Measurements from ENCODE around the gene NOD2. TPM values are rescaled to one million over a fixed set of nuclear protein-coding genes. Genes with fewer than 3 reads are reported as not detected.

NOD2 gene
- total RNA-seq, 1 experiment from 2014 or later: not detected

GRCh38 chr16:50670476-50670875 is 22.9 kb upstream of the NOD2 start:
- no TSS peak for BruUV-seq (replicated peaks)
- POLR2A ChIA-PET: no interaction called here
- Histone ChIP-seq H3K9me3 (ENCODE audit: control insufficient read depth, insufficient read depth, low read depth, low read length) (no peaks in the 10 kb centered on the region), H3K27ac (ENCODE audit: low read length) (no peak overlapping the region), H3K4me1 (ENCODE audit: control insufficient read depth, insufficient read depth, low read length) (no peaks in the 10 kb centered on the region), H3K4me3 (ENCODE audit: low read depth in 2 of 2, low read length in 2 of 2) (no peak overlapping the region), H3K27me3 (ENCODE audit: control insufficient read depth, insufficient read depth, low read length) (no peaks in the 10 kb centered on the region), H3K36me3 (ENCODE audit: control insufficient read depth, insufficient read depth, low read length) (no peaks in the 10 kb centered on the region)
- in situ Hi-C loops (cut with HindIII; ENCODE audit: low pct_unique_long_range_greater_than_20kb, low sequenced_read_pairs) (no loop called here), intact Hi-C loops (cut with micrococcal nuclease; ENCODE audit: unreplicated experiment) (no loop called here)
- TF ChIP-seq, protein P1, sequence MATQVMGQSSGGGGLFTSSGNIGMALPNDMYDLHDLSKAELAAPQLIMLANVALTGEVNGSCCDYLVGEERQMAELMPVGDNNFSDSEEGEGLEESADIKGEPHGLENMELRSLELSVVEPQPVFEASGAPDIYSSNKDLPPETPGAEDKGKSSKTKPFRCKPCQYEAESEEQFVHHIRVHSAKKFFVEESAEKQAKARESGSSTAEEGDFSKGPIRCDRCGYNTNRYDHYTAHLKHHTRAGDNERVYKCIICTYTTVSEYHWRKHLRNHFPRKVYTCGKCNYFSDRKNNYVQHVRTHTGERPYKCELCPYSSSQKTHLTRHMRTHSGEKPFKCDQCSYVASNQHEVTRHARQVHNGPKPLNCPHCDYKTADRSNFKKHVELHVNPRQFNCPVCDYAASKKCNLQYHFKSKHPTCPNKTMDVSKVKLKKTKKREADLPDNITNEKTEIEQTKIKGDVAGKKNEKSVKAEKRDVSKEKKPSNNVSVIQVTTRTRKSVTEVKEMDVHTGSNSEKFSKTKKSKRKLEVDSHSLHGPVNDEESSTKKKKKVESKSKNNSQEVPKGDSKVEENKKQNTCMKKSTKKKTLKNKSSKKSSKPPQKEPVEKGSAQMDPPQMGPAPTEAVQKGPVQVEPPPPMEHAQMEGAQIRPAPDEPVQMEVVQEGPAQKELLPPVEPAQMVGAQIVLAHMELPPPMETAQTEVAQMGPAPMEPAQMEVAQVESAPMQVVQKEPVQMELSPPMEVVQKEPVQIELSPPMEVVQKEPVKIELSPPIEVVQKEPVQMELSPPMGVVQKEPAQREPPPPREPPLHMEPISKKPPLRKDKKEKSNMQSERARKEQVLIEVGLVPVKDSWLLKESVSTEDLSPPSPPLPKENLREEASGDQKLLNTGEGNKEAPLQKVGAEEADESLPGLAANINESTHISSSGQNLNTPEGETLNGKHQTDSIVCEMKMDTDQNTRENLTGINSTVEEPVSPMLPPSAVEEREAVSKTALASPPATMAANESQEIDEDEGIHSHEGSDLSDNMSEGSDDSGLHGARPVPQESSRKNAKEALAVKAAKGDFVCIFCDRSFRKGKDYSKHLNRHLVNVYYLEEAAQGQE (IDR thresholded peaks at IDR 0.05; ENCODE audit: insufficient read depth in 1 of 2, low read depth in 2 of 2, low read length in 1 of 2): no peak
- TF ChIP-seq POLR2AphosphoS5 (IDR thresholded peaks at IDR 0.05; ENCODE audit: low read depth, low read length): no peak
- TF ChIP-seq TCF7L2 (IDR thresholded peaks at IDR 0.05; ENCODE audit: low read depth, low read length): no peak
- no peak for TF ChIP-seq SIN3A (IDR thresholded peaks at IDR 0.05; ENCODE audit: borderline replicate concordance, insufficient read depth, low read depth, low read length)
- TF ChIP-seq, protein P2, sequence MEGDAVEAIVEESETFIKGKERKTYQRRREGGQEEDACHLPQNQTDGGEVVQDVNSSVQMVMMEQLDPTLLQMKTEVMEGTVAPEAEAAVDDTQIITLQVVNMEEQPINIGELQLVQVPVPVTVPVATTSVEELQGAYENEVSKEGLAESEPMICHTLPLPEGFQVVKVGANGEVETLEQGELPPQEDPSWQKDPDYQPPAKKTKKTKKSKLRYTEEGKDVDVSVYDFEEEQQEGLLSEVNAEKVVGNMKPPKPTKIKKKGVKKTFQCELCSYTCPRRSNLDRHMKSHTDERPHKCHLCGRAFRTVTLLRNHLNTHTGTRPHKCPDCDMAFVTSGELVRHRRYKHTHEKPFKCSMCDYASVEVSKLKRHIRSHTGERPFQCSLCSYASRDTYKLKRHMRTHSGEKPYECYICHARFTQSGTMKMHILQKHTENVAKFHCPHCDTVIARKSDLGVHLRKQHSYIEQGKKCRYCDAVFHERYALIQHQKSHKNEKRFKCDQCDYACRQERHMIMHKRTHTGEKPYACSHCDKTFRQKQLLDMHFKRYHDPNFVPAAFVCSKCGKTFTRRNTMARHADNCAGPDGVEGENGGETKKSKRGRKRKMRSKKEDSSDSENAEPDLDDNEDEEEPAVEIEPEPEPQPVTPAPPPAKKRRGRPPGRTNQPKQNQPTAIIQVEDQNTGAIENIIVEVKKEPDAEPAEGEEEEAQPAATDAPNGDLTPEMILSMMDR (IDR thresholded peaks at IDR 0.05): no peak
- DNase-seq (ENCODE audit: low read depth, low spot score) (no peak), ATAC-seq (no peak)
- CTCF ChIA-PET: no interaction called here

DNA sequence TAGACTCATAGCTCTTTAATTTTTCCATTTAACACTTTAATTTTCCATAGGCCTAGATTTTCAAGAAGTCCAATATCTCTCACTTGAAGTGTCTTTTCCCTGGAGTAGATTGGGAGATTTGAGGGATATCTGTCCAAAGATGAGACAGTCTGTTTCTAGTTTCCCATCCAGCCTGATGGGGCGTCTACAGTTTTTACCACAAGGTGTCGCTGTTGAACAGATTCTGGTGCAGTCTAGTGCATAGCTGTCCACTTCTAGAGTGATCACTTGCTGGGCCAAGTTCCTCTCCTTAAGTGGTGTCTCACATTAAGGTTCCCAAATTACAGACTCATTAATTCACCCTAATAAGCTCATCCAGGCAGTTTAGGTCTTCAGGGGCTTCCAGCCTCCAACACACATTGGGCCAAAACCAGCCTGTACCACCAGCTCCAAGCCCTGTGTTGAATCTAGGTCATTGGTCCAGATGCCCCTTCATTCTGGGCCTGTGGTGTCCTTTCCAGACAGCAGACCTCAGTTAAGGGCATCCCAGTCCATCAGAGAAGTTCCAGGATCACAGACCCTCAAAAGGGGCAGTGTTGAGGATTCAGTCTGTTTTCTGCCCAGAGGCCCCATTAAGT is 21.7 kb upstream of the NOD2 start:
- Histone ChIP-seq H3K4me1 (ENCODE audit: control insufficient read depth, insufficient read depth, low read length) (no peaks in the 10 kb centered on the region), H3K36me3 (ENCODE audit: control insufficient read depth, insufficient read depth, low read length) (no peaks in the 10 kb centered on the region), H3K27me3 (ENCODE audit: control insufficient read depth, insufficient read depth, low read length) (no peaks in the 10 kb centered on the region), H3K9me3 (ENCODE audit: control insufficient read depth, insufficient read depth, low read depth, low read length) (no peaks in the 10 kb centered on the region), H3K4me3 (ENCODE audit: low read depth in 2 of 2, low read length in 2 of 2) (no peak overlapping the region), H3K27ac (ENCODE audit: low read length) (no peak overlapping the region)
- POLR2A ChIA-PET: no interaction called here
- BruUV-seq (replicated peaks): no TSS peak
- ATAC-seq (no peak), DNase-seq (ENCODE audit: low read depth, low spot score) (no peak)
- TF ChIP-seq, protein P2 (IDR thresholded peaks at IDR 0.05): peak; percentile 52
- TF ChIP-seq SIN3A (IDR thresholded peaks at IDR 0.05; ENCODE audit: borderline replicate concordance, insufficient read depth, low read depth, low read length) (no peak), POLR2AphosphoS5 (IDR thresholded peaks at IDR 0.05; ENCODE audit: low read depth, low read length) (no peak)
- TF ChIP-seq, protein P1 (IDR thresholded peaks at IDR 0.05; ENCODE audit: insufficient read depth in 1 of 2, low read depth in 2 of 2, low read length in 1 of 2): no peak
- intact Hi-C loops (cut with micrococcal nuclease; ENCODE audit: unreplicated experiment): no loop called here
- in situ Hi-C loops (cut with HindIII; ENCODE audit: low pct_unique_long_range_greater_than_20kb, low sequenced_read_pairs): no loop called here
- CTCF ChIA-PET: no interaction called here

Measured in Panc1 (cell line).